ENCODE results near the gene SAMD1.
A peak's percentile ranks its signal among the peaks of the same experiment; 100 is the strongest.

The SAMD1 gene

DNA sequence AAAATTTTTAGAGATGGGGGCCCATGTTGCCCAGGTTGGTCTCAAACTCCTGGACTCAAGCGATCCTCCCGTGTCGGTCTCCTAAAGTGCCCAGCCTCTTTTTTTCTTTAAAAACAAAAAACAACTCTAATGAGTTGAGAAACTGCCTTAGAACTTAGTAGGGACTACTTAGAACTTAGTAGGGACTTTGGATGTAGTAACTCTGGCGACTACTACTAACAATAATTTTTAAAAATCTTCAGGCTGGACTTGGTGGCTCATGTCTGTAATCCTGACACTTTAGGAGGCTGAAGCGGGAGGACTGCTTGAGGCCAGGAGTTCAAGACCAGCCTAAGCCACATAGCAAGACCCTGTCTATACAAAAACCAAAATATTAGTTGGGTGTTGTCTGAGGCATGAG, 4.5 kb downstream of the SAMD1 start:
- Histone ChIP-seq H3K4me3 (ENCODE audit: low read length) (peak overlapping the region; percentile 53; the same call in 1 of the 2 replicates), H3K27me3 (ENCODE audit: insufficient read depth, low read length) (peaks cover 26% of the 10 kb centered on the region), H3K27ac (ENCODE audit: low read length) (no peak overlapping the region), H3K9ac (ENCODE audit: low read depth, low read length) (no peak overlapping the region), H3K36me3 (ENCODE audit: insufficient read depth, low read depth, low read length) (peaks cover 16% of the 10 kb centered on the region), H3K9me3 (ENCODE audit: insufficient read depth, low read depth, low read length) (no peaks in the 10 kb centered on the region), H3K4me1 (ENCODE audit: insufficient read depth, low read length) (no peaks in the 10 kb centered on the region; the same call in 1 of the 2 replicates)

DNA sequence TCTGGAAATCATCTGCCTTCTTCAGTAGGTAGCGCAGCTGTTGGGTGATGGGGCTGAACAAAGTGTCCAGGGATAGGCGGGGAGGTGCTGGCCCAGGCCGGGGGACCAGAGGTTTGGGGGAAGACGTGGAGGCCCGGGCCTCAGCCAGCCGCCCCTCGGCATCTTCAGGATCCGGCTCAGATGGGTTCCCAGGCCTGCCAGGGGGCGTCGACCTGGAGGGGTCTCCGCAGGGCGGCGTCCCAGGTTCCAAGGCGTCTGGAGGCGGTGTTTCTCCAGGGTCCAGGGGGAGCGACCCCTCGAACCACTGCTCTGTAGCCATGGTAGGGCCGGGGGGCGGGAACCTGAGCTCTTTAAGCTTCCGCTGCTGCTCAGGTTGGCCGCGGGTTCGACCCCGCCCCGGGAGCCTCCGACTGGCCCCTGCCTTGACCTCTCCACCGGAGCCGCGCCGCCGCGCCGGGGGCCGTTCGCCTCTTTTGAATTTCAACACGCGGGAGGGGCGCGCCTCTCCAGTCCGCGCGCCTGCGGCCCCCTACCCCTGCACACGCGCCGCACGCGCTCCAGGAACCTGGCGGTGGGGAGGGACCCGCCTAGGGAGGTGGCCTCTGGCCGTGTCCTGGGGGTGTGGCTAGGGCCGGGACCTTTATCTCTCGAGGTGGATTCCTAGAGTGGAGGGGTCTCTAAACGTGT, 5.1 kb downstream of the SAMD1 start, which contains the start of gene C19orf67:
C19orf67 (minus strand) TSS at position 475 of the 687 bp plus-strand sequence; CDS start at position 319, 156 bp downstream.
- peak within 1 kb of the TSS; percentile 53; the same call in 1 of the 2 replicates for H3K4me3 ChIP-seq (ENCODE audit: low read length)
- H3K9ac ChIP-seq (ENCODE audit: low read depth, low read length) = no peak within 1 kb of the TSS
- H3K27ac ChIP-seq (ENCODE audit: low read length) = no peak within 1 kb of the TSS
- peaks cover 26% of the 10 kb centered on the region for H3K27me3 ChIP-seq (ENCODE audit: insufficient read depth, low read length)
- H3K9me3 ChIP-seq (ENCODE audit: insufficient read depth, low read depth, low read length) = no peaks in the 10 kb centered on the region
- peaks cover 16% of the 10 kb centered on the region for H3K36me3 ChIP-seq (ENCODE audit: insufficient read depth, low read depth, low read length)
- H3K4me1 ChIP-seq (ENCODE audit: insufficient read depth, low read length) = no peaks in the 10 kb centered on the region; the same call in 1 of the 2 replicates

GRCh38 chr19:14082675-14082960, 7.9 kb downstream of the SAMD1 start:
- no peak overlapping the region for H3K9ac ChIP-seq (ENCODE audit: low read depth, low read length)

GRCh38 chr19:14081797-14082674, 8.5 kb downstream of the SAMD1 start:
- Histone ChIP-seq H3K27me3 (ENCODE audit: insufficient read depth, low read length) (peaks cover 23% of the 10 kb centered on the region; the same call in 1 of the 2 replicates), H3K36me3 (ENCODE audit: insufficient read depth, low read depth, low read length) (no peaks in the 10 kb centered on the region), H3K9me3 (ENCODE audit: insufficient read depth, low read depth, low read length) (no peaks in the 10 kb centered on the region), H3K4me3 (ENCODE audit: low read length) (peak overlapping the region; percentile 88), H3K27ac (ENCODE audit: low read length) (no peak overlapping the region), H3K9ac (ENCODE audit: low read depth, low read length) (peak overlapping the region; percentile 49; the same call in 1 of the 2 replicates), H3K4me1 (ENCODE audit: insufficient read depth, low read length) (no peaks in the 10 kb centered on the region; the same call in 1 of the 2 replicates)

More at GRCh38 chr19:14082675-14082960, 7.9 kb downstream of the SAMD1 start:
- Histone ChIP-seq H3K4me3 (ENCODE audit: low read length) (no peak overlapping the region), H3K27ac (ENCODE audit: low read length) (no peak overlapping the region), H3K4me1 (ENCODE audit: insufficient read depth, low read length) (no peaks in the 10 kb centered on the region; the same call in 1 of the 2 replicates), H3K9me3 (ENCODE audit: insufficient read depth, low read depth, low read length) (no peaks in the 10 kb centered on the region), H3K36me3 (ENCODE audit: insufficient read depth, low read depth, low read length) (peaks cover 4% of the 10 kb centered on the region; the same call in 1 of the 2 replicates), H3K27me3 (ENCODE audit: insufficient read depth, low read length) (peaks cover 20% of the 10 kb centered on the region; the same call in 1 of the 2 replicates)

DNA sequence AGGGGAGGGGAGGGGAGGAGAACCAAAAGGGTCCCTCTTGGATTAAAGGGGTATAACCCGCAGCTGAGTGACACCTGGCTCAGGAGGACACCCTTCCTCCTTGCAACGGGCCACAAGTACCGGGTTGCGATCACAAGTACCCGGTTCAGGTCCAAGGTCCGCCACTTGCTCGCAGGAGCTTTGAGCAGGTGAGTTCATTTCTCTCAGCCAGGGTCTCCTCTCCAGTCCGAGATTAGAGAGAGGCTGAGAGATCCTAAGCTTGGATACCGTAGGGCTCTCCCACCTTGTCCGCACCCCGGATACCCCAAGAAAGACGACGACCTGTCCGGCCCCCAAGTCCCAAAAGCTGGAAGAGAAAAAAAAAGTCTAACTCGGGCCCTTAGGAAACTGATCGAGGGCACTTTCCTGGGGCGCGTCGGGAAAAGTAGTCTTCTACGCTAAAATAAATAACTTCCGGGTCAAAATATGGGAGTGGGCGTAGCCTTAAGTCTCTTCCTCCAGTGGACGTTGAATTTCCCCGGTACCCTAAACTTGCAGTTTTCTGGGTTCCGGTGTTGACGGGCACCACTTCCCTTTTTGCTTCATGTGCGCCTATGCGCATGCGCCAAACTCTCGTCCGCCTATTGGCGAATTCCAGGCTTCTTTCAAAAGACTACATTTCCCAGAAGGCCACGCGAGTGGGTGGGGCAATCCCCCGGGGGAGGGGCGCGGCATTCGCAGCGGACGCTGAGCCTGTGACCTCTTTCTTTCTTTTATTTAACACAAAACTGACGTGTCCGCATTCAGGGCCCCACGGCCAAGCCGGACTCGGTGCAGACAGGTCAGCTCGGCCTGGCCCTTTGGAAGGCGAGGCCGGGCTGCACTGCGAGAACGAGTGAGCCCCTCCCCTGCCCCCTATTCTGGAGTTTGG, 9.4 kb downstream of the SAMD1 start:
- Histone ChIP-seq H3K27ac (ENCODE audit: low read length) (no peak overlapping the region), H3K9me3 (ENCODE audit: insufficient read depth, low read depth, low read length) (no peaks in the 10 kb centered on the region), H3K9ac (ENCODE audit: low read depth, low read length) (peak overlapping the region; percentile 86; the same call in 1 of the 2 replicates), H3K4me3 (ENCODE audit: low read length) (peak overlapping the region; percentile 88), H3K4me1 (ENCODE audit: insufficient read depth, low read length) (no peaks in the 10 kb centered on the region; the same call in 1 of the 2 replicates), H3K27me3 (ENCODE audit: insufficient read depth, low read length) (peaks cover 26% of the 10 kb centered on the region), H3K36me3 (ENCODE audit: insufficient read depth, low read depth, low read length) (no peaks in the 10 kb centered on the region)

DNA sequence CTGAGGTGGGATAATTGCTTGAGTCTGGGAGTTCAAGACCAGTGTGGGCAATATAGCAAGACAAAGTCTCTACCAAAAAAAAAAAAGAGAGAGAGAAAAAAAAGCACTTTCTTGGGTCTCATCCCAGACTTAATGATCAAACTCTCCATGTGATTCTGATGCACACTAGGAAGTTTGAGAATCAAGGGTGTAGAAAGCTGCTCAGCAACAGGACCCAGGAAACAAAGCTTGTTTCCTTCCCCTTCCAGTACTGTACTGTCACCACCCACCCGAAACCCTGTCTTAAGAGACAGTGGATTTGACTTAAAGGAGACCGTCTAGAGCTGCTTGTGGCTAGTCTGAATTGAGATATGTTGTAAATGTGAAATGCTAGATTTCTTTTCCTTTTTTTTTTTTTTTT, 12.1 kb downstream of the SAMD1 start:
- no peak overlapping the region for H3K27ac ChIP-seq (ENCODE audit: low read length)

GRCh38 chr19:14073925-14074838, 16.4 kb downstream of the SAMD1 start:
- no peaks in the 10 kb centered on the region for H3K9me3 ChIP-seq (ENCODE audit: insufficient read depth, low read depth, low read length)
- H3K9ac ChIP-seq (ENCODE audit: low read depth, low read length) = no peak overlapping the region
- peak overlapping the region; percentile 69 for H3K4me3 ChIP-seq (ENCODE audit: low read length)
- H3K27ac ChIP-seq (ENCODE audit: low read length) = no peak overlapping the region
- no peaks in the 10 kb centered on the region; the same call in 1 of the 2 replicates for H3K4me1 ChIP-seq (ENCODE audit: insufficient read depth, low read length)
- no peaks in the 10 kb centered on the region for H3K36me3 ChIP-seq (ENCODE audit: insufficient read depth, low read depth, low read length)
- peaks cover 67% of the 10 kb centered on the region for H3K27me3 ChIP-seq (ENCODE audit: insufficient read depth, low read length)

More for the DNA sequence above, 12.1 kb downstream of the SAMD1 start:
- Histone ChIP-seq H3K9ac (ENCODE audit: low read depth, low read length) (no peak overlapping the region), H3K4me3 (ENCODE audit: low read length) (no peak overlapping the region), H3K4me1 (ENCODE audit: insufficient read depth, low read length) (no peaks in the 10 kb centered on the region; the same call in 1 of the 2 replicates), H3K36me3 (ENCODE audit: insufficient read depth, low read depth, low read length) (no peaks in the 10 kb centered on the region), H3K27me3 (ENCODE audit: insufficient read depth, low read length) (peaks cover 47% of the 10 kb centered on the region), H3K9me3 (ENCODE audit: insufficient read depth, low read depth, low read length) (no peaks in the 10 kb centered on the region)

GRCh38 chr19:14073261-14073924, 17.2 kb downstream of the SAMD1 start:
- Histone ChIP-seq H3K4me3 (ENCODE audit: low read length) (peak overlapping the region; percentile 69), H3K9ac (ENCODE audit: low read depth, low read length) (no peak overlapping the region), H3K27ac (ENCODE audit: low read length) (no peak overlapping the region), H3K9me3 (ENCODE audit: insufficient read depth, low read depth, low read length) (no peaks in the 10 kb centered on the region), H3K36me3 (ENCODE audit: insufficient read depth, low read depth, low read length) (no peaks in the 10 kb centered on the region), H3K4me1 (ENCODE audit: insufficient read depth, low read length) (no peaks in the 10 kb centered on the region; the same call in 1 of the 2 replicates), H3K27me3 (ENCODE audit: insufficient read depth, low read length) (peaks cover 67% of the 10 kb centered on the region)

GRCh38 chr19:14072535-14073260, 17.9 kb downstream of the SAMD1 start, which contains the start of gene MISP3:
TSS of gene MISP3 (plus strand) at chr19:14072786. CDS start at chr19:14073310, 524 bp downstream.
- Histone ChIP-seq H3K27ac (ENCODE audit: low read length) (no peak within 1 kb of the TSS), H3K4me3 (ENCODE audit: low read length) (peak within 1 kb of the TSS; percentile 69), H3K27me3 (ENCODE audit: insufficient read depth, low read length) (peaks cover 62% of the 10 kb centered on the region), H3K9ac (ENCODE audit: low read depth, low read length) (no peak within 1 kb of the TSS), H3K36me3 (ENCODE audit: insufficient read depth, low read depth, low read length) (no peaks in the 10 kb centered on the region), H3K9me3 (ENCODE audit: insufficient read depth, low read depth, low read length) (no peaks in the 10 kb centered on the region), H3K4me1 (ENCODE audit: insufficient read depth, low read length) (no peaks in the 10 kb centered on the region; the same call in 1 of the 2 replicates)
